ENCODE results near the gene TDRD15. TPM values are rescaled to one million over a fixed set of nuclear protein-coding genes. Genes with fewer than 3 reads are reported as not detected.
A peak's percentile ranks its signal among the peaks of the same experiment; 100 is the strongest.

The TDRD15 gene
- total and polyA plus RNA-seq, 2 of the 13 experiments (the other 11 are each of a cell fraction or from before 2014, with no cell fraction given): 0.12 to 0.29 TPM

GRCh38 chr2:21155365-21156136 lies 31.8 kb downstream of the TDRD15 start (continued):
- TF ChIP-seq BCL3 (CRISPR knock-in tag; IDR thresholded peaks at IDR 0.05) (no peak), HNRNPUL1 (IDR thresholded peaks at IDR 0.05; ENCODE audit: low read depth, low read length) (no peak), ZKSCAN8 (CRISPR knock-in tag; IDR thresholded peaks at IDR 0.05; ENCODE audit: borderline replicate concordance) (peak; percentile 36; the same call in 1 of the 2 replicates), NAIF1 (CRISPR knock-in tag; IDR thresholded peaks at IDR 0.05; ENCODE audit: borderline replicate concordance) (no peak), ARID3A (IDR thresholded peaks at IDR 0.05; ENCODE audit: low read depth, low read length) (peak; percentile 94), MYNN (CRISPR knock-in tag; IDR thresholded peaks at IDR 0.05; ENCODE audit: low read depth) (no peak), ZNF138 (CRISPR knock-in tag; IDR thresholded peaks at IDR 0.05; ENCODE audit: low read depth) (no peak), MXD1 (CRISPR knock-in tag; IDR thresholded peaks at IDR 0.05) (no peak), FIP1L1 (IDR thresholded peaks at IDR 0.05; ENCODE audit: borderline replicate concordance, insufficient read depth, low read depth, low read length) (no peak), JUND (CRISPR knock-in tag; IDR thresholded peaks at IDR 0.05) (no peak), PHF5A (CRISPR knock-in tag; IDR thresholded peaks at IDR 0.05; ENCODE audit: low read depth, unreplicated experiment) (no peak), MBNL3 (CRISPR knock-in tag; conservative IDR thresholded peaks at IDR 0.05) (no peak), RBFOX2 (IDR thresholded peaks at IDR 0.05; ENCODE audit: low read depth, low read length) (no peak), ZNF101 (CRISPR knock-in tag; IDR thresholded peaks at IDR 0.05; ENCODE audit: borderline replicate concordance, low read depth) (0 out of 2 replicates have a peak, but pooled peaks have one; percentile 54), RCOR2 (CRISPR knock-in tag; IDR thresholded peaks at IDR 0.05) (peak; percentile 64), TRIM24 (CRISPR knock-in tag; IDR thresholded peaks at IDR 0.05) (no peak), U2AF2 (IDR thresholded peaks at IDR 0.05; ENCODE audit: low read depth, low read length) (no peak), ZC3H4 (CRISPR knock-in tag; IDR thresholded peaks at IDR 0.05; ENCODE audit: borderline replicate concordance) (no peak), TCF7 (IDR thresholded peaks at IDR 0.05; ENCODE audit: low read depth) (peak; percentile 82), HOXA5 (CRISPR knock-in tag; IDR thresholded peaks at IDR 0.05) (0 out of 2 replicates have a peak, but pooled peaks have one; percentile 70), PAXIP1 (CRISPR knock-in tag; conservative IDR thresholded peaks at IDR 0.05) (peak; percentile 99), ZNF24 (IDR thresholded peaks at IDR 0.05) (no peak), ZNF703 (CRISPR knock-in tag; IDR thresholded peaks at IDR 0.05; ENCODE audit: borderline replicate concordance) (no peak), ERF (CRISPR knock-in tag; IDR thresholded peaks at IDR 0.05) (peak; percentile 52; the same call in 1 of the 2 replicates)

All from HepG2 (cell line).